GM19452 (cell line): Measurements from ENCODE around the gene IGF1R.
"Not testable (repeated sequence)": the region's sequence is repeated elsewhere in the genome, so short reads cannot be mapped to it uniquely, and the experiment has no call there.

Experiments
- ATAC-seq: cut with Tn5 transposase; IDR thresholded peaks from one replicate; pipeline ENCODE4 v1.9.1; 2021; ENCODE audit not compliant: unreplicated experiment

Gene IGF1R

DNA sequence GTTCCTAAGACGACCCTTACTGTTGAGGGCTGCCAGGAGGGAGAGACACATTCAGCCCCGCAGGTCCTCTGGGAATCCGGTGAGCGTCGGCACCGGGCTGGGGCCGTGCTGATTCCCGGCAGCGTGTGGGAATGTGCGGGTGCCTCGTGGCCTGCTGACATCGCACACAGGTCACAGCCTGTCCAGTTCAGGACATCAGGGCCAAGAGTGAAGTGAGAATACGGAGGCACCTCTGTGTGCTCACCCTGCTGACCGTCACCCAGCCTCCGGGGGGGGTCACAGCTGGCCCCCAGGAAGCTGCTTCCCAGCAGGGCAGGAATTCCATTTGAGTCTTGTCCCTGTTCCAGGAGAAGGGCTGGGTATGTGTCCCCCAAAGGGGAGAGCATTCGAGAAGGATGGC, 305.6 kb downstream of the IGF1R start:
- no peak for ATAC-seq

DNA sequence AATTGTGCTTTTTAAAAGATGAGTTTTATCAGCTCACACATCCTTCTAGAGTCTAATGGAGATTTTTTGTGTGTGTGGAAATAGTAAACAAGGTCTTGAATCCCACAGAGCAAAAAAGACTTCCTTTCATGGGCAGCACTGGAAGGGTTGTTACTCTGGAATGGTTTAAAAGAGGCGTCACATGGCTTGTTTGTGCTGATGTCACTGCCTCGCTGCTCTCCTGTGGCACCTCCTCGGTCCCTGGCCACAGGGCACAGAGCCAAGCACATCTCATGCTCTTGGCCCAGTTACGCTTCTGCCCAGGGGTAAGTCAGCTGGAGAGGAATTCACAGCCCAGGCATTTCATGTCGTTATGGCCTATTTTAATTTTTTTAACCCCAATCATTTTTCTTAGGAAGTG, 306.1 kb downstream of the IGF1R start:
- no peak for ATAC-seq

- no peak for ATAC-seq
These were observed 307.0 kb downstream of the IGF1R start for GRCh38 chr15:98955331-98955730.

DNA sequence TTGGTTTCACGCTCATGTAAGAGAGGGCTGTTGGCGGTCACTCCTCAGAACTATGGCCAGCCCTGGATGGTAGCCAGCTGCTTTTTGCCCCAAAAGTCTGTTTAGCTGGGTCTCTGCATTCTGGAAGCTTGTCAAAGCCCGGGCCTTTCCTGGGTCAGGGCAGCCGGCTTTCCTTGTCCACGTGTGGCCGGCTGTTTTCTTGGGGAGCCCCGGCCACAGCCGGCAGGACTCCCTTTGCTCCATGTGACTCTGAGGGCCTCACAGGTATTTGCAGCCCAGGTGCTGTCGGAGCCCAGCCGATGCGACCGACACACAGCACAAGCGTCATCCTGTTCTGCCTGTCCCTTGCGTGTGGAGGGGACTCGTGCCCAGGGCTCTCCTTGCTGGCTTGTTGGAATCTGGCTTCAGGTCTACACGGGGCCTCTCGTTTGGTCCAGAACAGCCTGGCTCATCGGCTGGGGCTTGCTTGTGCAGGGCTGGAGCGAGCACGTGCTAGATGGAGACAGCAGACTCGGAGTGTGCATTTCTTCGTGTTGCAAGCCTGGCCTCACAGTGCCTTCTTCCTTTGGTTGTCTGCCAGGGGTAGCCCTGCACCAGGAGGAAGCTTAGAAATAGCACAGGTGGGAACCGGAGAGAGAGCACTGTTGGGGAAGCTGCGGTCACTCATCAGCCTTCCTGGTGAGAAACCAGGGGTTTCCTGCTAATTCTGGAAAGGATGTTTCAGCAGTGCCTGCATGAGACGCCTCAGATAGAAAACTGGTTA, 307.8 kb downstream of the IGF1R start:
- ATAC-seq: no peak

GRCh38 chr15:98956796-98957553, 308.6 kb downstream of the IGF1R start:
- no peak for ATAC-seq

GRCh38 chr15:98957655-98958054, 309.3 kb downstream of the IGF1R start:
- no peak for ATAC-seq

DNA sequence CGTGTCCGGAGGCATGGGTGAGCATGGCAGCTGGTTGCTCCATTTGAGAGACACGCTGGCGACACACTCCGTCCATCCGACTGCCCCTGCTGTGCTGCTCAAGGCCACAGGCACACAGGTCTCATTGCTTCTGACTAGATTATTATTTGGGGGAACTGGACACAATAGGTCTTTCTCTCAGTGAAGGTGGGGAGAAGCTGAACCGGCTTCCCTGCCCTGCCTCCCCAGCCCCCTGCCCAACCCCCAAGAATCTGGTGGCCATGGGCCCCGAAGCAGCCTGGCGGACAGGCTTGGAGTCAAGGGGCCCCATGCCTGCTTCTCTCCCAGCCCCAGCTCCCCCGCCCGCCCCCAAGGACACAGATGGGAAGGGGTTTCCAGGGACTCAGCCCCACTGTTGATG, 309.7 kb downstream of the IGF1R start:
- ATAC-seq: no peak

DNA sequence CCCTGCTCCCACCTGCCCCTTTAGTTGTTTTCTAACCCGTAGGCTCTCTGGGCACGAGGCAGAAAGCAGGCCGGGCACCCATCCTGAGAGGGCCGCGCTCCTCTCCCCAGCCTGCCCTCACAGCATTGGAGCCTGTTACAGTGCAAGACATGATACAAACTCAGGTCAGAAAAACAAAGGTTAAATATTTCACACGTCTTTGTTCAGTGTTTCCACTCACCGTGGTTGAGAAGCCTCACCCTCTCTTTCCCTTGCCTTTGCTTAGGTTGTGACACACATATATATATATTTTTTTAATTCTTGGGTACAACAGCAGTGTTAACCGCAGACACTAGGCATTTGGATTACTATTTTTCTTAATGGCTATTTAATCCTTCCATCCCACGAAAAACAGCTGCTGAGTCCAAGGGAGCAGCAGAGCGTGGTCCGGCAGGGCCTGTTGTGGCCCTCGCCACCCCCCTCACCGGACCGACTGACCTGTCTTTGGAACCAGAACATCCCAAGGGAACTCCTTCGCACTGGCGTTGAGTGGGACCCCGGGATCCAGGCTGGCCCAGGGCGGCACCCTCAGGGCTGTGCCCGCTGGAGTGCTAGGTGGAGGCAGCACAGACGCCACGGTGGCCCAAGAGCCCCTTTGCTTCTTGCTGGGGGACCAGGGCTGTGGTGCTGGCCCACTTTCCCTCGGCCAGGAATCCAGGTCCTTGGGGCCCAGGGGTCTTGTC, 310.7 kb downstream of the IGF1R start:
- no peak for ATAC-seq

DNA sequence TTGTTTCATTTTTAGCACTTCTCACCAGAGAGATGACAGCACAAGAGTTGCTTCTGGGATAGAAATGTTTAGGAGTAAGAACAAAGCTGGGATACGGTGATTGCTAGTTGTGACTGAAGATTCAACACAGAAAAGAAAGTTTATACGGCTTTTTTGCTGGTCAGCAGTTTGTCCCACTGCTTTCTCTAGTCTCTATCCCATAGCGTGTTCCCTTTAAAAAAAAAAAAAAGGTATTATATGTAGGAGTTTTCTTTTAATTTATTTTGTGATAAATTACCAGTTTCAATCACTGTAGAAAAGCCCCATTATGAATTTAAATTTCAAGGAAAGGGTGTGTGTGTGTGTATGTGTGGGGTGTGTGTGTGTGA, 311.3 kb downstream of the IGF1R start:
- ATAC-seq: no peak

DNA sequence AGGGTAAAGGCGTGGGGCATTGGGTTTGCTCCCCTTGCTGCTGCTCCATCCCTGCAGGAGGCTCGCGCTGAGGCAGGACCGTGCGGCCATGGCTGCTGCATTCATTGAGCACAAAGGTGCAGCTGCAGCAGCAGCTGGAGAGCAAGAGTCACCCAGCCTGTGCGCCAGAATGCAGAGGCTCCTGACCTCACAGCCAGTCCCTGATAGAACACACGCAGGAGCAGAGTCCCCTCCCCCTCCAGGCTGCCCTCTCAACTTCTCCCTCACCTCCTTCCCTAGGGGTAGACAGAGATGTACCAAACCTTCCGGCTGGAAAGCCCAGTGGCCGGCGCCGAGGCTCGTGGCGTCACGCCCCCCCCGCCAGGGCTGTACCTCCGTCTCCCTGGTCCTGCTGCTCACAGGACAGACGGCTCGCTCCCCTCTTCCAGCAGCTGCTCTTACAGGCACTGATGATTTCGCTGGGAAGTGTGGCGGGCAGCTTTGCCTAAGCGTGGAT, 312.3 kb downstream of the IGF1R start:
- ATAC-seq: no peak

- ATAC-seq: no peak
These were observed 315.1 kb downstream of the IGF1R start for GRCh38 chr15:98963444-98963843.

GRCh38 chr15:98964466-98965133, 316.3 kb downstream of the IGF1R start:
- no peak for ATAC-seq

GRCh38 chr15:98965134-98965491, 316.8 kb downstream of the IGF1R start:
- ATAC-seq: not testable (repeated sequence)

DNA sequence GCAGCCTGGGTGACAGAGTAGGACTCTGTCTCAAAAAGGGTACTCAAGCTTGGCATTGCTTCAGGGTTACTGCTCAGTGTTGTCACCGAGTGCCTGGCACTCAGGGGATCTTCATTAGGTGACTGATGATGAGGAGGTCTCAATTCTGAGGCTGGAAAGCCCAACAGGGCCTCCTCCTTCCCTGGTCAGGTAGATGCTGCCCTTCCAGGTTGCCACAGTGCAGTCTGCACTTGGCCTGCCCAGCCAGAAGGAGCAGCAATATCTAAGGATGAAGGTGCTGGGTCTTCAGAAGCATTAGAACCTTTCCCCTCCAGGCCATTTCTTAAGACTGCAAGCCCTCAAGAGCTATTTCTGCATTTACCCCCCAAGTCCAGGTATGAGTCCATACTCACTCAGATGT, 317.3 kb downstream of the IGF1R start:
- no peak for ATAC-seq

DNA sequence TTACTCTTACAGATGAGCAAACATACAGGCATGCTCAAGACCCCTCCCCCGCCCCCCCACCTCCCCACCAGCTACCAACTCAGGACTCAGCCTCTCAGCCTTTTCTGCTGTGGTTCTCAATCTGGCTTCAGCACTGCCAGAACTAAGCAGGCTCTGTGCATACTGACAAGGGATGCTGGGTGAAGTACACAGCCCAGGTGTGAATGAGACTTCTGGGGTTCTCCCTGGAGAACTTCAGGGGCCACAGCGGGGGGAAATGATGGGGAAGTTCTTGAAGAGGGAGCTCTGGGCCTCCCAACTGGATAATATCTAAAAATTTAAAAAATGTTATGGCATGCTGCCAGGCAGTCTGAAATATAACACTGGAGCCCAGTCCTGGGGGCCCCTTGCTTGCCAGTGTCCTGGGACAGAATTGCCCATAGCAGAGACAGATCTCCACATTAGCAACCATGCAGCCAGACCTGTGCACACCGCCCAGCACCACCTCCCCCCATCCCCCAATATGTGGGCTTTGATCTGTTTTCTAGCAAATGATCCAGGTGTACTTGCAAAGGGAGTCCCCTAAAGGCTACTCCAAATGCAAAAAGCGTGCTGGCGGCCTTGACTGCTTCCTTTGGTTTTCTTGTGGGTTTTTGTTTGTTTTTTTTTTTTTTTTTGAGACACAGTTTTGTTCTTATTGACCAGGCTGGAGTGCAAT, 317.9 kb downstream of the IGF1R start:
- ATAC-seq: no peak

GRCh38 chr15:98967096-98967495, 318.8 kb downstream of the IGF1R start:
- no peak for ATAC-seq

DNA sequence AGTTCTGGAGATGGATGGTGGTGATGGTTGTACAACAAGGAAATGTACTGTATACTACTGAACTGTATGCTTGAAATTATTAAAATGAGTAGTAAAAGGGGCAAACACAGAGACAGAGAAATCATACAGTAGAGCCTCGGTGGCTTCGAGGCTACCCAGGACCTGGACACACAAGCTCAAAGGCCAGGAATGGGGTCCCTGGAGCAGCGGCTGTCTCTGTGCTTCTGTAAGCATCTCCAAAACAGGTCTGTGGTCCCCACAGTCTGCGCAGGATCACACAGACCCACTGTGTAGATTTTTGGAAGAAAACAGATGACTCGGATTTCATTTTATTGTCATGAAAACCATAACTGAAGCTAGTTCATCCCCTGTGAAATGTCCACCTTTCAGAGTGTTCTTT, 319.6 kb downstream of the IGF1R start:
- ATAC-seq: no peak

DNA sequence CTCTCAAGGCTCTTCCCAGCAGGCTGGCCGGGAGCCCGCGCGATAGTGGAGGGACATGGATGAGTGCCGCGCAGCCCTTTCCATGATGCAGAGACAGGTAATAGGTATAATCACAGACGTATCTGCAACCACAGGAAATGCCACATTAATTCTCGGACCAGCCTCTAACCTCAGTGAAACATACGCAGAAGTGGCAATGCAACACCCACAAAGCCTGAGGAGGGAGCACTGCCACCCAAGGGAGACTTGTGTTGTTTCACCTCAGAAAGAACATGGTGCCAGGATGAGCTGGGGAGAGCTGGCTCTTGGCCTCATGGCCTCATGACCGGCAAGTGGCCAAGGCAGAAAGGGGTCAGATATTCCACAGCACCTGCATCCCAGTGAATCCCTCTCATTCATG, 320.2 kb downstream of the IGF1R start:
- no peak for ATAC-seq

GRCh38 chr15:98969126-98969735, 320.9 kb downstream of the IGF1R start:
- no peak for ATAC-seq

- ATAC-seq: no peak
These were observed 322.5 kb downstream of the IGF1R start for GRCh38 chr15:98970799-98971198.
